Testis (tissue), 2 donors: ENCODE results near the gene CD34.

Experiments
- POLR2A ChIP-seq: fragments of 450-650 bp; IDR thresholded peaks from one replicate; pipeline ENCODE4 v1.6.1; 2017; ENCODE audit warnings: antibody characterized with exemption, mild to moderate bottlenecking, moderate library complexity
- TF ChIP-seq, protein P1 (sequence below), 3 experiments: fragments of 450-650 bp in 2 of 3; fragments of 200-600 bp in 1 of 3; sonication (generic) in 1 of 3; IDR thresholded peaks; one replicate each; pipeline ENCODE4 v1.5.1; 2016 to 2019; ENCODE audit warnings: antibody characterized with exemption in 3 of 3, mild to moderate bottlenecking in 2 of 3, moderate library complexity in 1 of 3

DNA sequence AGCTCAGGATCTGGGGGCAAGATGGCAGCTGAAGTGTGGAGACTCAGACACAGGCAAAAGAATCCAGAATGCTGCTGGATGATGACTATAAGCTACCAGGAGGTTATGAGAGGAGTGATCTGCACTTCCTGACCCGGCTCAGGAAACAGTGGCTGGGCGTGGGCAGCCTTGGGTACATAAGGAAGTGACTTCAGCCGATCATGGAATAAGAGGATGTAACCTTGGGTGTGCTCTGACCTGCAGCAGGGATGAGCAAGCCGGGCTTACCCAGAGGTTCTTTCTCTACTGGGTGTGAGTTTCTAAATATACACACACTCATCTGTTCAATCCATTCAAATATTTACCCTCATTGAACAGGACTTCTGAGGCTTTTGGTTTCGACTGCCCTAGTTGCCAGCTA is 62.7 kb downstream of the CD34 start:
- TF ChIP-seq, protein P1, sequence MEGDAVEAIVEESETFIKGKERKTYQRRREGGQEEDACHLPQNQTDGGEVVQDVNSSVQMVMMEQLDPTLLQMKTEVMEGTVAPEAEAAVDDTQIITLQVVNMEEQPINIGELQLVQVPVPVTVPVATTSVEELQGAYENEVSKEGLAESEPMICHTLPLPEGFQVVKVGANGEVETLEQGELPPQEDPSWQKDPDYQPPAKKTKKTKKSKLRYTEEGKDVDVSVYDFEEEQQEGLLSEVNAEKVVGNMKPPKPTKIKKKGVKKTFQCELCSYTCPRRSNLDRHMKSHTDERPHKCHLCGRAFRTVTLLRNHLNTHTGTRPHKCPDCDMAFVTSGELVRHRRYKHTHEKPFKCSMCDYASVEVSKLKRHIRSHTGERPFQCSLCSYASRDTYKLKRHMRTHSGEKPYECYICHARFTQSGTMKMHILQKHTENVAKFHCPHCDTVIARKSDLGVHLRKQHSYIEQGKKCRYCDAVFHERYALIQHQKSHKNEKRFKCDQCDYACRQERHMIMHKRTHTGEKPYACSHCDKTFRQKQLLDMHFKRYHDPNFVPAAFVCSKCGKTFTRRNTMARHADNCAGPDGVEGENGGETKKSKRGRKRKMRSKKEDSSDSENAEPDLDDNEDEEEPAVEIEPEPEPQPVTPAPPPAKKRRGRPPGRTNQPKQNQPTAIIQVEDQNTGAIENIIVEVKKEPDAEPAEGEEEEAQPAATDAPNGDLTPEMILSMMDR (IDR thresholded peaks at IDR 0.05) = no peak
- no peak for TF ChIP-seq POLR2A
